OCI-LY3 (cell line): Measurements from ENCODE around the gene IQCE.

Experiments used
- EZH2phosphoT487 ChIP-seq: fragments of 200-600 bp; shearing (Covaris generic); IDR thresholded peaks from 2 replicates; pipeline ENCODE4 v1.6.1; 2018; ENCODE audit warnings: antibody characterized with exemption, mixed run types, low read depth
- TF ChIP-seq, protein P1 (sequence below): fragments of 200-600, 300-600 bp; sonication (generic); IDR thresholded peaks from 2 replicates; pipeline ENCODE4 v1.5.1; 2014; ENCODE audit warnings: antibody characterized with exemption, low read length, low read depth

DNA sequence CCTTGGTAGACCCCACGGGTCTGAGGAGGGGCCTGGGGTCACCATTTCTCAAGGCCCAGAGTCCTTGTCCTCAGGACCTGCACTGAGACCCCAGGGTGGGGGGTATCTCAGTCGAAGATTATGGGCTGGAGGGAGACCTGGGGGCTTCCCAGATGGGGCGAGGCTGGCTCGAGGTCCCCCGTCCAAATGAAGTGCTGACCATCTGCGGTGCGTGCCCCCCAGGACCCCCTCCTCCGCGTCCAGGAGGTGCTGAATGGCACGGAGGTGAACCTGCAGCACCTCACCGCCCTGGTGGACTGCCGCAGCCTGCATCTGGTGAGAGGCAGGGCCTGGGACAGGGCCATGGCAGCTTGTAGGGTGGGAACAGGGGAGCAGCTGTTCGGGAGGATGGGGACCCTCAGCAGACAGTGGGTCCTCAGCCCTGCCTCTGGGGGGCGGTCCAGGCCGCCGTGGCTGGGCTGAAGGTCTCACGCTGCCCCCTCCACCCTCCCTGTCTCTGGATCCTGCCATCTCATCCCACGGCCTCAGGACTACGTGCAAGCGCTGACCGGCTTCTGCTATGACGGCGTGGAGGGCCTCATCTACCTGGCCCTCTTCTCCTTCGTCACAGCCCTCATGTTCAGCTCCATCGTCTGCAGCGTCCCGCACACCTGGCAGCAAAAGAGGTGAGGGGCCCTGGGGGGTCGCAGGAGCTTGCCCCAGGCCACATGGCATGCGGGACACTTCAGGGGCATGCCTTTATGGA, 97.3 kb downstream of the IQCE start:
- TF ChIP-seq, protein P1, sequence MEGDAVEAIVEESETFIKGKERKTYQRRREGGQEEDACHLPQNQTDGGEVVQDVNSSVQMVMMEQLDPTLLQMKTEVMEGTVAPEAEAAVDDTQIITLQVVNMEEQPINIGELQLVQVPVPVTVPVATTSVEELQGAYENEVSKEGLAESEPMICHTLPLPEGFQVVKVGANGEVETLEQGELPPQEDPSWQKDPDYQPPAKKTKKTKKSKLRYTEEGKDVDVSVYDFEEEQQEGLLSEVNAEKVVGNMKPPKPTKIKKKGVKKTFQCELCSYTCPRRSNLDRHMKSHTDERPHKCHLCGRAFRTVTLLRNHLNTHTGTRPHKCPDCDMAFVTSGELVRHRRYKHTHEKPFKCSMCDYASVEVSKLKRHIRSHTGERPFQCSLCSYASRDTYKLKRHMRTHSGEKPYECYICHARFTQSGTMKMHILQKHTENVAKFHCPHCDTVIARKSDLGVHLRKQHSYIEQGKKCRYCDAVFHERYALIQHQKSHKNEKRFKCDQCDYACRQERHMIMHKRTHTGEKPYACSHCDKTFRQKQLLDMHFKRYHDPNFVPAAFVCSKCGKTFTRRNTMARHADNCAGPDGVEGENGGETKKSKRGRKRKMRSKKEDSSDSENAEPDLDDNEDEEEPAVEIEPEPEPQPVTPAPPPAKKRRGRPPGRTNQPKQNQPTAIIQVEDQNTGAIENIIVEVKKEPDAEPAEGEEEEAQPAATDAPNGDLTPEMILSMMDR = no peak
- no peak for TF ChIP-seq EZH2phosphoT487
